ENCODE data around the gene ZDHHC8.

ZDHHC8 gene

DNA sequence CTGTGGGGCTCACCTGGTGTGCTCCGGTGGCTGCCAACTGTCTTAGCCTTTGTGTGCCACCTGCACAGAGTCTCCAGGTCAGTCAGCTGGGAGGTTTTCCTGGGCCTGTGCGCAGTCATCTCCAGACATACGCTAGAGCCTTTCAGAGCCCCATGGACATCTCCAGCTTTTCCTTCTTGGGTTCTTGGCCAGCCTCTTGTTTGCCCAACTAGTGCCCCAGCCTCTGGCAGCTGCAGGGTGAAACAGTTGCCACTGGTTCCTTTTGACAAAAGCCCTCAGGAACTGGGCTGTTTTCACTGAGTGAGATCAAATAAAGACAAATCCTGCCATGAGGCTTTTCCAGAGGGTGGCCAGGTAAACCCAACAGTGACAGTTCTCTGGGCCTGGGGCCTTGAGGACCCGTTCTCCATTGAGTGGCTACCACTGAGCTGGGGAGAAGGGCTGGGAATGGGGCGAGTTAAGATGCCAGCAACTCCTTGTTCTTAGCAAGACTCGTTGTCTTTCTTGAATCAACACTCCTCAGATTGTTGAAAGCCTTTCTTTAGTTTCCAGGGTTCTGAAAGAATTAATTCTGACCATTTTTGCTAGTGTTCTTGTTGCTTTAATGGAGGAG, 32.4 kb upstream of the ZDHHC8 start:
- TF ChIP-seq, protein P1, sequence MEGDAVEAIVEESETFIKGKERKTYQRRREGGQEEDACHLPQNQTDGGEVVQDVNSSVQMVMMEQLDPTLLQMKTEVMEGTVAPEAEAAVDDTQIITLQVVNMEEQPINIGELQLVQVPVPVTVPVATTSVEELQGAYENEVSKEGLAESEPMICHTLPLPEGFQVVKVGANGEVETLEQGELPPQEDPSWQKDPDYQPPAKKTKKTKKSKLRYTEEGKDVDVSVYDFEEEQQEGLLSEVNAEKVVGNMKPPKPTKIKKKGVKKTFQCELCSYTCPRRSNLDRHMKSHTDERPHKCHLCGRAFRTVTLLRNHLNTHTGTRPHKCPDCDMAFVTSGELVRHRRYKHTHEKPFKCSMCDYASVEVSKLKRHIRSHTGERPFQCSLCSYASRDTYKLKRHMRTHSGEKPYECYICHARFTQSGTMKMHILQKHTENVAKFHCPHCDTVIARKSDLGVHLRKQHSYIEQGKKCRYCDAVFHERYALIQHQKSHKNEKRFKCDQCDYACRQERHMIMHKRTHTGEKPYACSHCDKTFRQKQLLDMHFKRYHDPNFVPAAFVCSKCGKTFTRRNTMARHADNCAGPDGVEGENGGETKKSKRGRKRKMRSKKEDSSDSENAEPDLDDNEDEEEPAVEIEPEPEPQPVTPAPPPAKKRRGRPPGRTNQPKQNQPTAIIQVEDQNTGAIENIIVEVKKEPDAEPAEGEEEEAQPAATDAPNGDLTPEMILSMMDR (IDR thresholded peaks at IDR 0.05; ENCODE audit: insufficient read depth, low read depth, low read length, missing control alignments) = no peak
- H3K4me3 ChIP-seq (ENCODE audit: low read length) = no peak overlapping the region
- no peak for DNase-seq (ENCODE audit: low read depth)

DNA sequence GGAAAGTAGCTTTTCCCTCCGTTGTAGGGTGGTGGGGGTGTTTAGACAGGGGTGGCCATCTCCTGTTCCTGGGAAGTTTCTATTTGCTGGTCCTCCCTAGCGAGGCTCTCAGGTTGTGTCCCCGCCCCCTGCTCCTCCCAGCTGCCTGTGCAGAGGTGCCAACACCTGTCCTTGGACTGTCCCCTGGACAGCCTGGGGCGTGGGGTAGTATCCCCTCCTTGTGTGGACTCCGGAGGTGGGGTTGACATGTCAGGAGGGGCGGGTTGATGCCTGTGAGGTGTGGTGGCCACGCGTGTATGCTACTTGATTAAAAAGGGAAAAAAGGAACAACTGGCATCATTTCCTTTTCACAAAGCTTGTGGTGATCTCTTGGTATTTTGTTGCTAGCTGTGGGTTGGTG, 30.0 kb upstream of the ZDHHC8 start:
- no peak overlapping the region for H3K4me3 ChIP-seq (ENCODE audit: low read length)
- TF ChIP-seq, protein P1 (IDR thresholded peaks at IDR 0.05; ENCODE audit: insufficient read depth, low read depth, low read length, missing control alignments) = no peak
- no peak for DNase-seq (ENCODE audit: low read depth)

DNA sequence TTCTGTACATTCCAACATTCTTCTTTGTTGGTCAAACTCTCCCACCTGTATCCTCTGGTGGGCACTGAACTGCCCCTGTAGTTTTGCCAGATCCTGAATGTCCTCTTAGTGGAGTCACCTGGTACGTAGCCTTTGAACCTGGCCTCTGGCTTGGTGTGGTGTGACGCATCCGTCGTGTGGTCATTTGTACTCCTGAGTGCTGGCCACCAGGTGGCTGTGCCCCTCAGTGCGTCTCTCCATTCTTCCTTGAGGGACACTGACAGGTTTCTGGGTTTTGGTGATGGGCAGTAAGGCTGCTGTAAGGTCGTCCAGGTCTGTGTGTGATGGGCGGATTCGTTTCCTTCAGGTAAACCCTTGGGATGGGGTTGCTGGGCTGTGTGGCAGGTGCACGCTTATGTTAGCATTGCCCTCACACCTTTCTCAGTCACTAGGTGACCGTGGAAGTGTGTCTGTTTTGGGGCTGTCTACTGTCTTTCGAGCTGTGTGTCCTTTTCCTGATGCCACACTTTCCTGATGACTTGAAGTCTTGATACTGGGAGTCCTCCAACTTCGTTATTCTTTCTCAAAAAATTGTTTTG, 29.3 kb upstream of the ZDHHC8 start:
- TF ChIP-seq, protein P1 (IDR thresholded peaks at IDR 0.05; ENCODE audit: insufficient read depth, low read depth, low read length, missing control alignments) = no peak
- H3K4me3 ChIP-seq (ENCODE audit: low read length) = no peak overlapping the region
- DNase-seq (ENCODE audit: low read depth) = no peak

DNA sequence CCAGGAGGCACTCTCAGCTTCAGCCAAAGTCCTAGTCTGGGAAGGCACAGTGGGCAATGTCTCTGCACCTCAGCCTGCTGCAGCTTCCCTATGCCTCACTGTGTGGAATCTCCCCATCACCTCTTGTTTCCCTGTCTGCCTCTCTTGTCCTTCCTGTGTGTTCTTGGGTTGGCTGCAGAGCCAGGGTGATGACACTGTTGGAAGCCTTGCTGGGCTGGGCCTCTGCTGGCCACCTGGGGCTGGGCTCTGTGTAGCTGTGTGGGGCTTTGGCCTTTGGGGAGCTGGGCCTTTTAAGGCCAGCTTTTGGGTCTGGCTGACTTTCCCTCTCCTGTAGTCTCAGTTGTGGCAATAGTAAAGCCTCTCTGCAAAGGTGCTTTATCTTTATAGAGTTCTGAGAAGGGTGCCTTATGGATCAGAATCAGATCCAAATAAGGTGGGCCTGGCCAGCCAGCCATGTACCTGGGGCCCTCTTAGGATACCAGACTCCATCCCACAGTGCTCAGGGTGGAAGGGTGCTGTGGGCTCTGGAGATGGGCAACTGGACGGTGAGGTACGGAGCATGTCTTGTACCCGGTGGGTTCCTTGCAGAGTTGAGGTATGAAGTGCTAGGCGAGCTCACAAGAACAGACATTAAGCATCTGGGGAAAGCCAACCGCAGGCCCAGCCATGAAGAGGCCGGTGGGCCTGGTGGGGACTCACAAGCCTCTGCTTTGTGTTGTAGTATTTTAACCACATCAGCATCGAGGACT, 26.0 kb upstream of the ZDHHC8 start:
- no peak overlapping the region for H3K4me3 ChIP-seq (ENCODE audit: low read length)
- TF ChIP-seq, protein P1 (IDR thresholded peaks at IDR 0.05; ENCODE audit: insufficient read depth, low read depth, low read length, missing control alignments) = no peak
- DNase-seq (ENCODE audit: low read depth) = no peak

- H3K4me3 ChIP-seq (ENCODE audit: low read length) = no peak overlapping the region
- no peak for DNase-seq (ENCODE audit: low read depth)
- TF ChIP-seq, protein P1 (IDR thresholded peaks at IDR 0.05; ENCODE audit: insufficient read depth, low read depth, low read length, missing control alignments) = no peak
Observed at GRCh38 chr22:20106205-20106848, 25.3 kb upstream of the ZDHHC8 start.

DNA sequence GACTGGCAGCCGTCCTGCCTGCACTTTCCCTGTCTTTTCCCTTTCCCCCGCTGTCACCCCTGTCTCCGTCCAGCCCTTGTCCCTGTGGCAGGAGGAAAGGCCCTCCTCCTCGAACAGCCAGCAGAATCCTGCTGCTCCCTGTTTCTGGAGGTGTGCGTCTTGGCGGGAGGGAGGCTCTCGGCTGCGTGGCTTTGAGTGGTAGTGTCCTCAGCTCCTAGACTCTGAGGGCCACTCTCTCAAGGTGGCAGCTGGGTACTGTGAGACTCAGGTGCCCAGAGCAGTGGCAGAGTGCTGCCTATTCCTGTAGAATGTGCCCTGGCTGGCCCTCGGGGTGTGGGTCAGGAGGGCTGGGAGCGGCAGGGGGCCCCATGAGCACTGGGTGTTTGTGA, 24.8 kb upstream of the ZDHHC8 start:
- no peak overlapping the region for H3K4me3 ChIP-seq (ENCODE audit: low read length)
- TF ChIP-seq, protein P1 (IDR thresholded peaks at IDR 0.05; ENCODE audit: insufficient read depth, low read depth, low read length, missing control alignments) = no peak
- no peak for DNase-seq (ENCODE audit: low read depth)

All from epithelial cell of esophagus (primary cell).